Astrocyte (in vitro differentiated cells and primary cell): ENCODE measurements around the gene XDH. TPM values are rescaled to one million over a fixed set of nuclear protein-coding genes. Genes with fewer than 3 reads are reported as not detected.

Source experiments
- DNase-seq: peaks from one replicate; pipeline ENCODE4 v3.0.0-alpha.2; 2010; ENCODE audit warnings: low read depth
- FAIRE-seq: peaks from 2 replicates; lab custom pipeline; 2011; peaks lifted over from hg19 to GRCh38; lab: Jason Lieb, UNC
- H2AFZ ChIP-seq: 2 replicates; pipeline ENCODE4 v1.6.0; 2012; ENCODE audit warnings: low read depth, low read length, inconsistent platforms
- H3K27ac ChIP-seq: 2 replicates; pipeline ENCODE4 v1.5.1; 2011; ENCODE audit warnings: low read depth, low read length, inconsistent platforms
- H3K27me3 ChIP-seq: 2 replicates; pipeline ENCODE4 v1.6.0; 2011; ENCODE audit warnings: low read length, inconsistent platforms; ENCODE audit not compliant: insufficient read depth
- H3K36me3 ChIP-seq: 2 replicates; pipeline ENCODE4 v1.5.1; 2011; ENCODE audit warnings: low read length, inconsistent platforms; ENCODE audit not compliant: insufficient read depth
- H3K4me1 ChIP-seq: 2 replicates; pipeline ENCODE4 v1.5.1; 2011; ENCODE audit warnings: low read length, inconsistent platforms; ENCODE audit not compliant: insufficient read depth
- H3K4me2 ChIP-seq: 2 replicates; pipeline ENCODE4 v1.6.0; 2012; ENCODE audit warnings: low read length, inconsistent platforms
- H3K4me3 ChIP-seq: 2 replicates; pipeline ENCODE4 v1.5.1; 2011; ENCODE audit warnings: low read depth, mild to moderate bottlenecking, low read length, inconsistent platforms; ENCODE audit not compliant: insufficient read depth
- H3K79me2 ChIP-seq: 2 replicates; pipeline ENCODE4 v1.6.0; 2012; ENCODE audit warnings: mild to moderate bottlenecking, low read length, inconsistent platforms; ENCODE audit not compliant: insufficient read depth
- H3K9ac ChIP-seq: 2 replicates; pipeline ENCODE4 v1.6.0; 2012; ENCODE audit warnings: mild to moderate bottlenecking, low read length, inconsistent platforms
- H3K9me3 ChIP-seq: 2 replicates; pipeline ENCODE4 v1.5.1; 2012; ENCODE audit warnings: low read depth, mild to moderate bottlenecking, low read length, inconsistent platforms; ENCODE audit not compliant: insufficient read depth
- H4K20me1 ChIP-seq: 2 replicates; pipeline ENCODE4 v1.6.0; 2012; ENCODE audit warnings: low read length, inconsistent platforms; ENCODE audit not compliant: insufficient read depth
- H3K27ac Mint-ChIP-seq: one replicate; pipeline ENCODE4 v1.8.0; 2021; ENCODE audit warnings: mild to moderate bottlenecking, mixed read lengths; ENCODE audit not compliant: unreplicated experiment
- H3K27me3 Mint-ChIP-seq: one replicate; pipeline ENCODE4 v1.8.0; 2021; ENCODE audit warnings: low read depth, mixed read lengths; ENCODE audit not compliant: unreplicated experiment
- H3K36me3 Mint-ChIP-seq: one replicate; pipeline ENCODE4 v1.8.0; 2021; ENCODE audit warnings: low read depth, mixed read lengths; ENCODE audit not compliant: unreplicated experiment
- H3K4me1 Mint-ChIP-seq: one replicate; pipeline ENCODE4 v1.8.0; 2021; ENCODE audit warnings: low read depth, mixed read lengths; ENCODE audit not compliant: unreplicated experiment
- H3K4me3 Mint-ChIP-seq: one replicate; pipeline ENCODE4 v1.8.0; 2021; ENCODE audit warnings: mild to moderate bottlenecking, moderate library complexity, mixed read lengths; ENCODE audit not compliant: unreplicated experiment
- H3K9me3 Mint-ChIP-seq: one replicate; pipeline ENCODE4 v1.8.0; 2021; ENCODE audit warnings: mild to moderate bottlenecking, mixed read lengths; ENCODE audit not compliant: unreplicated experiment
- EZH2 ChIP-seq: IDR thresholded peaks from 2 replicates; pipeline ENCODE4 v1.6.1; 2012; ENCODE audit warnings: mild to moderate bottlenecking, low read length, inconsistent platforms; ENCODE audit not compliant: insufficient read depth
- total RNA-seq: library from RNA; stranded (reverse); gene quantifications from 2 replicates; pipeline ENCODE4 v1.2.1, GENCODE V29; 2021
- TF ChIP-seq, protein P1 (sequence below): IDR thresholded peaks from 2 replicates; pipeline ENCODE4 v1.5.1; 2011; ENCODE audit warnings: low read depth, mild to moderate bottlenecking, inconsistent platforms, low read length, moderate library complexity; ENCODE audit not compliant: insufficient read depth

XDH gene
- total RNA-seq, 1 donor from 2014 or later, result 2.2 TPM

DNA sequence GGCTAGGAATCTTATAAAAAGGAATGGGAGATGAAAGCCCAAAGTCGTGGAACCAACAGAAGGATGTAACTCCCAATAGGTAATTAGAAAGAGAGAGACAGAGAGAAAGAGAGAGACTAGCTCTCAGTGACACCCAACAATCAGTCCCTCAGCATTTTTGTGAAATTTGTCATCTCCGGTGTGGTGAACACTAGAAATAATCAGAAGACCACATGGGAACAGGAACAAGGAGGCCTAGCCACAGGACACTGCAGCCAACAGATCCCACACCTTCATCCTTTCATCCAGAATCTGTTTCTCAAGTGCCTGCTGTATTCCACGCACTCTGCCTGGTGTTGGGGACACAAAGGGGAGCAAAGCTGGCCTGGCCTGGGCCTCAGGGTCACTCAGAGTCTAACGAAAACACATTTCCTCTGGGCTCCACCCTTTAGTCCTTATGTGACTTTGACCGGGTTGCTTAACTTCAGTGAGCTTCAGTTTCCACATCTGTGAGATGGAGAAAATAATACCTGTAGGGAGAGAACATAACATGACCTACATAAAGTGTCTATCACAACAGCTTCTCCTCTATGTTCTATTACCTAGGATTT is 127.5 kb downstream of the XDH start:
- H3K4me2 ChIP-seq, result peak overlapping the region; percentile 56
- no peak overlapping the region for H3K4me3 Mint-ChIP-seq
- H3K36me3 Mint-ChIP-seq, result peaks cover 2% of the 10 kb centered on the region
- no peak for DNase-seq
- no peaks in the 10 kb centered on the region for H3K36me3 ChIP-seq
- H3K27ac Mint-ChIP-seq, result no peak overlapping the region
- H3K27ac ChIP-seq, result peak overlapping the region; percentile 48
- peaks cover 18% of the 10 kb centered on the region for H3K4me1 ChIP-seq
- H3K4me3 ChIP-seq, result no peak overlapping the region
- H3K9me3 ChIP-seq, result no peaks in the 10 kb centered on the region
- no peak overlapping the region for H3K9ac ChIP-seq
- H3K4me1 Mint-ChIP-seq, result peaks cover 12% of the 10 kb centered on the region
- H4K20me1 ChIP-seq, result no peaks in the 10 kb centered on the region
- H3K9me3 Mint-ChIP-seq, result no peaks in the 10 kb centered on the region
- peak overlapping the region; percentile 2 for H2AFZ ChIP-seq
- no peaks in the 10 kb centered on the region for H3K27me3 Mint-ChIP-seq
- FAIRE-seq, result peak; percentile 69
- no peaks in the 10 kb centered on the region for H3K79me2 ChIP-seq
- no peaks in the 10 kb centered on the region for H3K27me3 ChIP-seq
- TF ChIP-seq, protein P1, sequence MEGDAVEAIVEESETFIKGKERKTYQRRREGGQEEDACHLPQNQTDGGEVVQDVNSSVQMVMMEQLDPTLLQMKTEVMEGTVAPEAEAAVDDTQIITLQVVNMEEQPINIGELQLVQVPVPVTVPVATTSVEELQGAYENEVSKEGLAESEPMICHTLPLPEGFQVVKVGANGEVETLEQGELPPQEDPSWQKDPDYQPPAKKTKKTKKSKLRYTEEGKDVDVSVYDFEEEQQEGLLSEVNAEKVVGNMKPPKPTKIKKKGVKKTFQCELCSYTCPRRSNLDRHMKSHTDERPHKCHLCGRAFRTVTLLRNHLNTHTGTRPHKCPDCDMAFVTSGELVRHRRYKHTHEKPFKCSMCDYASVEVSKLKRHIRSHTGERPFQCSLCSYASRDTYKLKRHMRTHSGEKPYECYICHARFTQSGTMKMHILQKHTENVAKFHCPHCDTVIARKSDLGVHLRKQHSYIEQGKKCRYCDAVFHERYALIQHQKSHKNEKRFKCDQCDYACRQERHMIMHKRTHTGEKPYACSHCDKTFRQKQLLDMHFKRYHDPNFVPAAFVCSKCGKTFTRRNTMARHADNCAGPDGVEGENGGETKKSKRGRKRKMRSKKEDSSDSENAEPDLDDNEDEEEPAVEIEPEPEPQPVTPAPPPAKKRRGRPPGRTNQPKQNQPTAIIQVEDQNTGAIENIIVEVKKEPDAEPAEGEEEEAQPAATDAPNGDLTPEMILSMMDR, result no peak
- no peak for TF ChIP-seq EZH2

DNA sequence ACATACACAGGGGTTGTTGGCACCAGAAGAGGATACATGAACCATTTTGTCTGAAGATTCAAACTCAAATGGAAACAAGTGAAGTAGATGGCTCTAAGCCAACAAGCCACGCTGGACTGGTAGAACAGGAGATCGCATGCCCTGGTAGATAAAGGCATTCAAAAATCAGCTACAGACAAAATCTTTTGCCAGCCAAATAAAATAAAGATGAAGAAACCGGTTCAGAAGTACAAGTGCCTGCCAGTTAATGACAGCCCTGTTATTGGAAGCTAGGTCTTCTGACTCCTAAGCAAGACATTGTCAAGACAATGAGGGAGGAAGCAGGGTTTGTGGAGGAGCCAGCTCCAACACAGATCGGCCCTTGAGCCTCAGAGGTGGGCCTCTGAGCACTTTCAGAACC is 128.3 kb downstream of the XDH start:
- Mint-ChIP-seq H3K27ac (no peak overlapping the region), H3K36me3 (peaks cover 2% of the 10 kb centered on the region), H3K27me3 (no peaks in the 10 kb centered on the region), H3K4me1 (peaks cover 12% of the 10 kb centered on the region), H3K9me3 (peaks cover 2% of the 10 kb centered on the region), H3K4me3 (no peak overlapping the region)
- no peaks in the 10 kb centered on the region for H3K36me3 ChIP-seq
- no peak for DNase-seq
- H3K4me3 ChIP-seq, result no peak overlapping the region
- no peaks in the 10 kb centered on the region for H3K27me3 ChIP-seq
- H3K4me2 ChIP-seq, result no peak overlapping the region
- no peaks in the 10 kb centered on the region for H3K79me2 ChIP-seq
- no peak overlapping the region for H2AFZ ChIP-seq
- FAIRE-seq, result no peak
- H3K9ac ChIP-seq, result no peak overlapping the region
- H3K27ac ChIP-seq, result no peak overlapping the region
- H3K4me1 ChIP-seq, result peaks cover 18% of the 10 kb centered on the region
- TF ChIP-seq EZH2, result no peak
- TF ChIP-seq, protein P1, result no peak
- no peaks in the 10 kb centered on the region for H3K9me3 ChIP-seq
- H4K20me1 ChIP-seq, result no peaks in the 10 kb centered on the region

Other genes with a start within 250 kb of the XDH start
- 0.12 and 0.14 TPM in 2 replicates for gene CAPN14, start 197.2 kb downstream of the XDH start, total RNA-seq
- gene EHD3, start 180.6 kb downstream of the XDH start, total RNA-seq, result 20.9 and 25.0 TPM in 2 replicates
- not detected in 2 replicates for gene SRD5A2, start 166.2 kb upstream of the XDH start, total RNA-seq